A204.1 (cell line): ENCODE results near the gene PASK.

Source experiments
- FAIRE-seq: peaks from 2 replicates; lab custom pipeline; 2012; peaks lifted over from hg19 to GRCh38; lab: Jason Lieb, UNC

The PASK gene

GRCh38 chr2:241064008-241064801, 85.1 kb downstream of the PASK start:
- no peak for FAIRE-seq

GRCh38 chr2:241063587-241063986, 85.7 kb downstream of the PASK start:
- FAIRE-seq, result no peak

DNA sequence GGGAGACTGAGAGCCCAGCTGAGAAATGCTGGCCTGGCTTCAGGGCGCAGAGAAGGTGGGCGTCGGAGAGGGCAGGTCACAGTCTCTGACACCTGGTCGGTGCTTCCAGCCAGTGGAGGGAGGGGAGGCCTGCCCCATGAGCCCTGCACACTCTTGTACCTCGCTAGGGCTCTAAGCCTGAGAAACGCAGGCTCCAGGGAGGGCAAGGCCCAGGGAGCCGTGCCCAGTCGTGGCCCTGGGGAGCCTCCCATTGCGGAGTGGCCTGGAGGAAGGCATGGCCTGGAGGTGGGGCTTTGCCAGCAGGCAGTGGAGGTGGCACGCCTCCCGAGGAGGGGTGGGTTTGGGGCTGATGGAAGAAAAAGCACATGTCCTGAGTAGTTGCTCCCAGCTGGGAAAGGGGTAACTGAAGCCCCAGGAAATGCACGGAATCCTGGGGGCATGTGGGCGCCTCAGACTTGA, 86.2 kb downstream of the PASK start:
- no peak for FAIRE-seq

GRCh38 chr2:241062389-241063092, 86.7 kb downstream of the PASK start:
- no peak for FAIRE-seq

GRCh38 chr2:241061275-241061674, 88.0 kb downstream of the PASK start:
- no peak for FAIRE-seq
